Activated CD4-positive, alpha-beta memory T cell treated with anti-CD3 and anti-CD28 coated beads, Interleukin-2, amount 10 ng/mL, durations not matched to agents 7 days and 5 days (primary cell): ENCODE results near the gene HPGD. TPM values are rescaled to one million over a fixed set of nuclear protein-coding genes. Genes with fewer than 3 reads are reported as not detected.

Experiments used
- CTCF ChIA-PET: fragments of 350-600 bp; sonication (Branson Sonifier 250); formaldehyde crosslinking; loops from one replicate; lab custom pipeline; 2021; ENCODE audit warnings: antibody characterized with exemption, inconsistent platforms; lab: Charles Lee
- POLR2A ChIA-PET: fragments of 350-600 bp; sonication (Branson Sonifier 250); formaldehyde crosslinking; loops from one replicate; lab custom pipeline; 2021; ENCODE audit warnings: antibody characterized with exemption; lab: Charles Lee
- DNase-seq: peaks from one replicate; pipeline ENCODE4 v3.0.0-alpha.2; 2020
- H3K27ac Mint-ChIP-seq: one replicate; pipeline ENCODE4 v1.8.0; 2021; ENCODE audit warnings: mild to moderate bottlenecking, mixed read lengths
- H3K27me3 Mint-ChIP-seq: one replicate; pipeline ENCODE4 v1.8.0; 2021; ENCODE audit warnings: mixed read lengths
- H3K36me3 Mint-ChIP-seq: one replicate; pipeline ENCODE4 v1.8.0; 2021; ENCODE audit warnings: low read depth, mixed read lengths
- H3K4me1 Mint-ChIP-seq: one replicate; pipeline ENCODE4 v1.8.0; 2021; ENCODE audit warnings: mixed read lengths
- H3K4me3 Mint-ChIP-seq: one replicate; pipeline ENCODE4 v1.8.0; 2021; ENCODE audit warnings: mild to moderate bottlenecking, mixed read lengths
- H3K9me3 Mint-ChIP-seq: one replicate; pipeline ENCODE4 v1.8.0; 2021; ENCODE audit warnings: mixed read lengths
- total RNA-seq, 2 experiments: library from RNA; stranded (reverse); gene quantifications; one replicate each; pipeline ENCODE4 v1.2.3, GENCODE V29; 2021

Gene HPGD
- total RNA-seq, 2 experiments from 2014 or later, result 34.1 to 36.4 TPM

- H3K4me3 Mint-ChIP-seq, result peak overlapping the region; percentile 53
- H3K36me3 Mint-ChIP-seq, result peaks cover 11% of the 10 kb centered on the region
- DNase-seq, result no peak
- no peak overlapping the region for H3K27ac Mint-ChIP-seq
- peaks cover 42% of the 10 kb centered on the region for H3K4me1 Mint-ChIP-seq
- ChIA-PET CTCF (no interaction called here), POLR2A (no interaction called here)
- peaks cover 41% of the 10 kb centered on the region for H3K27me3 Mint-ChIP-seq
- H3K9me3 Mint-ChIP-seq, result no peaks in the 10 kb centered on the region
These were observed 1.6 kb downstream of the HPGD start for GRCh38 chr4:174520660-174521059.

GRCh38 chr4:174517502-174518445, 4.5 kb downstream of the HPGD start:
- H3K27ac Mint-ChIP-seq, result no peak overlapping the region
- H3K4me3 Mint-ChIP-seq, result no peak overlapping the region
- peaks cover 11% of the 10 kb centered on the region for H3K36me3 Mint-ChIP-seq
- CTCF ChIA-PET, result no interaction called here
- peaks cover 31% of the 10 kb centered on the region for H3K4me1 Mint-ChIP-seq
- no peak for DNase-seq
- H3K27me3 Mint-ChIP-seq, result peaks cover 19% of the 10 kb centered on the region
- POLR2A ChIA-PET, result no interaction called here
- H3K9me3 Mint-ChIP-seq, result no peaks in the 10 kb centered on the region

DNA sequence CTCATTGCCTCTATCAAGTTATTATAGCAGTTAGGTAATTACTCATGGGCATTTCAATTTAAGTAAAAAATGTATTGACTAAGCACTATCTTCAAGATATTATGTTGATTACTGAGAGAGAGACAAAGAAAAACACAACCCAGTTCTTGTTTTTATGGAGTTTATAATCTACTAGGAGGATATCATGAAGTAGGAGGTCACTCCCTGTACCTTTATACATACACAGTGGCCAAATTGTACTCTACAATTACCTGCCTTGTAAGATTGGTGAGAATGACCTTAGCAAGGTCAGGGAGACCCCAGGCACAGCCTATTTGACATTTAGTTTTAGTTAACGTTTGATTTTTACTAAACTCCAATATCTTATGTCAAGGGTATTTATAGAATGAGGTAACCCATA, 5.5 kb downstream of the HPGD start:
- ChIA-PET CTCF (no interaction called here), POLR2A (no interaction called here)
- Mint-ChIP-seq H3K36me3 (peaks cover 13% of the 10 kb centered on the region), H3K27me3 (peaks cover 13% of the 10 kb centered on the region), H3K4me1 (peaks cover 24% of the 10 kb centered on the region), H3K9me3 (no peaks in the 10 kb centered on the region), H3K27ac (no peak overlapping the region), H3K4me3 (no peak overlapping the region)
- DNase-seq, result no peak

DNA sequence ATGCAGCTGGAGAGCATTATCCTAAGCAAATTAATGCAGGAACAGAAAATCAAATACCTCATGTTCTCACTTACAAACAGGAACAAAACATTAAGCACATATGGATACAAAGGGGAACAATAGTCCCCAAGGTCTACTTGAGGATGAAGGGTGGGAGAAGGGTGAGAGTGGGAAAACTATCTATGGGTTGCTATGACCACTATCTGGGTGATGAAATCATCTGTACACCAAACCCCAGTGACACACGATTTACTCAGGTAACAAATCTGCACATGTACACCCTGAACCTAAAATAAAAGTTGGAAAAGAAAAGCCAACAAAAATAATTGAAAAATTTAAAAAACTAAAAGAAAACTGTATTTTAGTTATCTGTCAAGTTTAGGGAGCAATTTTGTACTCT, 5.9 kb downstream of the HPGD start:
- CTCF ChIA-PET, result no interaction called here
- POLR2A ChIA-PET, result no interaction called here
- Mint-ChIP-seq H3K4me3 (no peak overlapping the region), H3K27me3 (peaks cover 8% of the 10 kb centered on the region), H3K9me3 (no peaks in the 10 kb centered on the region), H3K4me1 (peaks cover 20% of the 10 kb centered on the region), H3K27ac (no peak overlapping the region), H3K36me3 (peaks cover 13% of the 10 kb centered on the region)
- DNase-seq, result no peak

DNA sequence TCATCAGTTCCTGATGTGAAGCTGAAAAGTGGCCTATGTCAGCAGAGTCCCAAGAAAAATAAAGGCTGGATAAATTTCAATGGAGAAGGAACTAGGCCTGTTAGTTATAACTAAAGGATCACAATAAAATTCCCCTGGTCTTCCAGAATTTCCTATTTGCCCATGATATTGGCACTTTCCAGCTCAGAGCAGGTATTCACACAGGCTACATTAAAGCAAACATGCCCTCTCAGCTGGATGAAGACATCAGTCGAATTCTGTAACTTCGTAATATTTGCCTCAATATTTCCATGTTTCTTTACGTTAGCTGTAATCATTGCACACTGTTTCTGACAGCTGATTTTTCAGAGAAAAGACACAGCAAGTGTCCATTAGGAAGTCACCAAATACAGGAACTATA, 9.5 kb downstream of the HPGD start:
- Mint-ChIP-seq H3K36me3 (peaks cover 6% of the 10 kb centered on the region), H3K27me3 (peaks cover 2% of the 10 kb centered on the region), H3K27ac (no peak overlapping the region), H3K4me3 (no peak overlapping the region), H3K9me3 (no peaks in the 10 kb centered on the region), H3K4me1 (peaks cover 7% of the 10 kb centered on the region)
- CTCF ChIA-PET, result no interaction called here
- DNase-seq, result no peak
- POLR2A ChIA-PET, result interaction anchor here (1.3 kb wide), 1 partner anchor 9 kb away, joined by 6 read pairs; the partner anchor contains the start of gene HPGD

DNA sequence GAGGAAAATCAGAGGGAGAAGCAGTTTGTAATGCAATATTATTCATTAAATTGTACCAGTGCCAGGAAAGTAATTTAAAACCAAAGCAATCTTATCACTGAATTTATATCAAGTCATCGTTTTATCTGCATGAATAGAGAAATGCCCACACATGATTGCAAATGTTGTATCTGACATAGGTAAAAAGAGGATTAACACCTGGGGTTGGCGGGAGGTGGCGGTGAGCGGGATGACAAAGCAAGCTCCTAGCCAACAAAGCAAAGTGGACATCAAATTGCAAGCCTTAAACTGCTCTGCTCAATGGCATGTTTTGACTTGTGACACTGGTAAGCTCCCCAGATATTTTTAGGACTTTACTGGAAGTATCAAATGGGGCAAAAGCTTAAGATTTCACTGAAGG, 16.4 kb downstream of the HPGD start:
- Mint-ChIP-seq H3K4me3 (no peak overlapping the region), H3K27ac (no peak overlapping the region), H3K9me3 (no peaks in the 10 kb centered on the region), H3K36me3 (peaks cover 5% of the 10 kb centered on the region), H3K27me3 (no peaks in the 10 kb centered on the region), H3K4me1 (no peaks in the 10 kb centered on the region)
- DNase-seq, result no peak
- POLR2A ChIA-PET, result no interaction called here
- CTCF ChIA-PET, result no interaction called here

DNA sequence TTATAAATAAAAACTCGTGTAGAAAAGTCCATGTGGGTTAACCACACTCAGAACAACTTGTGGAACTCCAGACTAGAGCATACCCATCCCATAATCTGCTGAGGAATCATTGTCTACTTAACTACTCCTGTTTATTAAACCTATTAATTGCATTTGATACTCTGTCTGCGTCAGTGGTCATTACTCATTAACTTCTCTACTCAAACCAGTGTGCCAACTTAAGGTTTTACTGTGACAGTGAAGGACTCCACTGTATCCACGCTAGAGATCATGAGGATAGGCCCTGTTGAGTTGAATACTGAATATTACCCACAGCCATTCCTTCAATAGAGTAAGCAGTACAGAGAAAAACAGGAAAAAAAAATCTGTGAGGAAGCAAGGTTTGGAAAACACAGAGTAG, 17.3 kb downstream of the HPGD start:
- no peaks in the 10 kb centered on the region for H3K9me3 Mint-ChIP-seq
- ChIA-PET POLR2A (no interaction called here), CTCF (no interaction called here)
- peaks cover 8% of the 10 kb centered on the region for H3K36me3 Mint-ChIP-seq
- DNase-seq, result no peak
- H3K4me1 Mint-ChIP-seq, result no peaks in the 10 kb centered on the region
- H3K4me3 Mint-ChIP-seq, result no peak overlapping the region
- no peaks in the 10 kb centered on the region for H3K27me3 Mint-ChIP-seq
- H3K27ac Mint-ChIP-seq, result no peak overlapping the region

GRCh38 chr4:174503079-174503715, 19.1 kb downstream of the HPGD start:
- Mint-ChIP-seq H3K4me1 (peaks cover 11% of the 10 kb centered on the region), H3K36me3 (peaks cover 19% of the 10 kb centered on the region), H3K27me3 (no peaks in the 10 kb centered on the region), H3K27ac (no peak overlapping the region), H3K4me3 (no peak overlapping the region), H3K9me3 (no peaks in the 10 kb centered on the region)
- ChIA-PET POLR2A (no interaction called here), CTCF (no interaction called here)
- DNase-seq, result no peak

DNA sequence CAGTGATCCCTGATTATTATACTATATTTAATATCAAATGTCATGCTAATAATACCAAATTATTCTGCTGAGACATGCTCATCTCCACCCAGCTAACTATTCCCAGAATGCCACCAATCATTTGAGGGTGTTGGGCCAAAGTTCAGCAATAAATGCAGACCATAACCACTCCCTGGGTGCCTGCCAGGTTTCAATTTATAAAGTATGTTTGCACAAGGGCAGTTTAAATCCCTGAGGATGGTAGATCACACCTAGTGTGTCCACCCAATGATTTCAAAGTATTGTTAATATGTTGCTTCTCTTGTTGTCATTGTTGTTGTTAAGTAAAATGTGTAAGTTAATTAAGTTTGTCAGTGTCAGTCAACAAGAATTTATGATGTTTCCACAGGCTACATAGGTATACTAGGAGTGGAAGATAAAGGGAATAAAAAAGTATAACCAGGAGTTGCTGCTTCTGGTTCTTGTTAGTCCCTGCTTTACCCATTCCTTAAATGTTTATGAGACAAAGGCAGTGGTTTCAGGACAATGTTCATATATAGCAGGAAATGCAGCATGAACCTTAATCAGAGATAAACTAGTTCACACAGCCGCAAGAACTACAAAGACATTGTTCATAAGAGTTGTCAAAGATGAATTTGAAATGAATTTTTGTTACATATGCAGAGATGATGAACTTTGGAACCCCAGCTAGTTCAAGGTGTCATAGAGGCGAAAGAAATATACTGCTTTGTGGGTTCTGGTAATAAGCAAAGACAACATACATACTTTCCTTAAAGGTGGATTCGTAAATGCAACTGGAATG, 25.5 kb downstream of the HPGD start:
- no peak overlapping the region for H3K4me3 Mint-ChIP-seq
- DNase-seq, result no peak
- CTCF ChIA-PET, result no interaction called here
- no peaks in the 10 kb centered on the region for H3K27me3 Mint-ChIP-seq
- peaks cover 21% of the 10 kb centered on the region for H3K36me3 Mint-ChIP-seq
- H3K27ac Mint-ChIP-seq, result no peak overlapping the region
- peaks cover 20% of the 10 kb centered on the region for H3K4me1 Mint-ChIP-seq
- POLR2A ChIA-PET, result interaction anchor here (1.1 kb wide), 1 partner anchor 25 kb away, joined by 3 read pairs; no protein-coding TSS in a partner anchor
- H3K9me3 Mint-ChIP-seq, result no peaks in the 10 kb centered on the region

- H3K27me3 Mint-ChIP-seq, result no peaks in the 10 kb centered on the region
- ChIA-PET CTCF (no interaction called here), POLR2A (no interaction called here)
- no peak overlapping the region for H3K4me3 Mint-ChIP-seq
- no peak for DNase-seq
- H3K27ac Mint-ChIP-seq, result no peak overlapping the region
- H3K36me3 Mint-ChIP-seq, result peaks cover 21% of the 10 kb centered on the region
- H3K9me3 Mint-ChIP-seq, result no peaks in the 10 kb centered on the region
- peaks cover 20% of the 10 kb centered on the region for H3K4me1 Mint-ChIP-seq
These were observed 26.7 kb downstream of the HPGD start for GRCh38 chr4:174495626-174496025.

GRCh38 chr4:174494726-174495125, 27.6 kb downstream of the HPGD start:
- POLR2A ChIA-PET, result interaction anchor here (0.8 kb wide), 1 partner anchor 9 kb away, joined by 3 read pairs; no protein-coding TSS in a partner anchor
- Mint-ChIP-seq H3K36me3 (peaks cover 17% of the 10 kb centered on the region), H3K27me3 (no peaks in the 10 kb centered on the region), H3K4me3 (no peak overlapping the region), H3K4me1 (peaks cover 19% of the 10 kb centered on the region), H3K27ac (no peak overlapping the region), H3K9me3 (no peaks in the 10 kb centered on the region)
- no peak for DNase-seq
- CTCF ChIA-PET, result no interaction called here

- Mint-ChIP-seq H3K9me3 (no peaks in the 10 kb centered on the region), H3K4me1 (peaks cover 16% of the 10 kb centered on the region), H3K27ac (no peak overlapping the region), H3K4me3 (no peak overlapping the region), H3K36me3 (peaks cover 13% of the 10 kb centered on the region), H3K27me3 (no peaks in the 10 kb centered on the region)
- ChIA-PET CTCF (no interaction called here), POLR2A (interaction anchor here (0.8 kb wide), 1 partner anchor 10 kb away, joined by 3 read pairs; no protein-coding TSS in a partner anchor)
- no peak for DNase-seq
These were observed 28.1 kb downstream of the HPGD start for GRCh38 chr4:174494146-174494545.
